Measurements from ENCODE around the gene ZBTB9.

ZBTB9 gene, protein sequence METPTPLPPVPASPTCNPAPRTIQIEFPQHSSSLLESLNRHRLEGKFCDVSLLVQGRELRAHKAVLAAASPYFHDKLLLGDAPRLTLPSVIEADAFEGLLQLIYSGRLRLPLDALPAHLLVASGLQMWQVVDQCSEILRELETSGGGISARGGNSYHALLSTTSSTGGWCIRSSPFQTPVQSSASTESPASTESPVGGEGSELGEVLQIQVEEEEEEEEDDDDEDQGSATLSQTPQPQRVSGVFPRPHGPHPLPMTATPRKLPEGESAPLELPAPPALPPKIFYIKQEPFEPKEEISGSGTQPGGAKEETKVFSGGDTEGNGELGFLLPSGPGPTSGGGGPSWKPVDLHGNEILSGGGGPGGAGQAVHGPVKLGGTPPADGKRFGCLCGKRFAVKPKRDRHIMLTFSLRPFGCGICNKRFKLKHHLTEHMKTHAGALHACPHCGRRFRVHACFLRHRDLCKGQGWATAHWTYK

DNA sequence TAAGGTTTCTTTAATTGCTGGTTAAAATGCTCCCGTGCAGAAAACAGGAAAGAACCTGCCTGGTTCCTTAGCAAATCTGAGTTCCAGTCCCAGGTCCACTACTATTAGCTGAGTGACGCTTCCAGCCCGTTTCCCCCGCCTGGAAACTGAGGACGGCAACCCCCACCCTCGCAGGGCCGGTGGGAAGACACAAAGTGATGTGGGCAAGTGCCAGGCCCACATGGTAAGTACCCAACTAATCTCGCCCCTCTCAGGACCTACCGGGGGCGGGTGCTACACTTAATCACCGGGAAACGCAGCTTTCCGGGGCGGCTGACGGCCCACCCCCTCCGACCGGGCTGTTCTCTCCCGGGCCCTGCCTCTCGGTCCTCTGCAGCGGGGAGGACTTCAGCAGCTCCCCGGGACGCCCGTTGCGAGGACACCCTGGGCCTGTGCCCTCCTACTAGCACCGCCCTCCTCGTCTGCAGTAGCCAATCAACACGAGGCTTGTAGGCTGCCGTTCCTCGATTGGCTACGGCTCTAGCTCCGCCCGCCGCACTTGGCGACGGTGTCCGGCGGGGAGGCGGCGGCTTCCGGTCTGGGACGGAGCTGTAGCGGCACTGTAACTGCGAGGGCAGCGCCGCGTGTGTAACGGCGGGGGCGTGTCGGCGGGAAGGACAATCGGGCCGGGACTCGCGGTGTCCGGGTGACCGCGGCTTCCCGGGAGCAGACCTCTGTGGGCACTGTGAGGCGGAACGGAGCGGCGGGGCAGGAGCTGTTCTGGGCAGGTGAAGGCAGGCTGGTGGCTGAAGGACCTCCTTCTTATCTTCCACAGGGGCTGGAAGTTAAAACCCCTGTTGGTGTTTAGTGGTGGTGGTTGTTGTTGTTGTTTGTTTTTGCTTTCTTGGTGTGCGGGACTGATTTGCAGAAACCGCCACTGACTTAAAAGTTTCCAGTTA, at the start of gene ZBTB9:
Gene ZBTB9 (plus strand): TSS at position 568 of the 938 bp plus-strand sequence. CDS start 525 bp downstream, outside the sequence.
- DNase-seq: peak; percentile 81 to 93

GRCh38 chr6:33404884-33405283, 49.5 kb upstream of the ZBTB9 start:
- no peak for DNase-seq

GRCh38 chr6:33405386-33405940, 48.9 kb upstream of the ZBTB9 start:
- no peak for DNase-seq

GRCh38 chr6:33406126-33406525, 48.2 kb upstream of the ZBTB9 start:
- no peak for DNase-seq

GRCh38 chr6:33407132-33407718, 47.2 kb upstream of the ZBTB9 start:
- DNase-seq: peak; percentile 19 to 47

DNA sequence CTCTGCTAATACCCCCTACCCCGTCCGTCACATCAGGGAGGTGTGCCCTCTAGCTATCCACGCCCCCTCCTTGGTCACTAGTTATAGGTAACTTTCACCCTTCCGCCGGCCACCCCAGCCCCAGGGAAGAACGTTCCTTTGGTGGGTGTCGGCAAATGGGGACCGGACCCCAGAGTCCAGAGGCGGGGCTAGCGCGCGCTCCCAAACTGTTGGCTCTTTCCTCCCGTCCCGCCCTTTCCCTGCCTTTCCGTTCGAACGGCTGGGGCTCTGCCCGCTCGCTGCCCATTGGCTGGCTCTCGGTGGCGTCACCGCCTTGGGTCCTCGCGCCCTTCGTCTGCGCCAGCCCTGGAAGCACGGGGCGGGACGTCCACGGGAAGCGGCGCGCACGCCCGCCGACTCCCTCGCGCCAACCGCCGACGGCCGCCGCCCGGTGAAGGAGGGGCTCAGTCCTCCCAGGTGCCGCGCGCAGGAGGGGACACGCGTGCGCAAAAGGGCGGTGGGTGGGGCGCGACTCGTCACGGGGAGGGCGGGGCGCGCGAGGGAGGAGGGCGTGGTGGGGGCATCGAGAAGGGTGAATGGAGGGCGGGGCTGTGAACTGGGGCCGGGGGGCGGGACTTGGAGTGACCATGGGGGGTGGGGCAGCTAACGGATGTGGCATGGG, 44.2 kb upstream of the ZBTB9 start:
- peak; percentile 93 to 95 for DNase-seq

GRCh38 chr6:33410711-33411631, 43.4 kb upstream of the ZBTB9 start, which contains the start of gene PHF1:
PHF1 (plus strand) TSS chr6:33411014; CDS start chr6:33412264, 1,250 bp downstream.
- peak; percentile 64 to 75 for DNase-seq

DNA sequence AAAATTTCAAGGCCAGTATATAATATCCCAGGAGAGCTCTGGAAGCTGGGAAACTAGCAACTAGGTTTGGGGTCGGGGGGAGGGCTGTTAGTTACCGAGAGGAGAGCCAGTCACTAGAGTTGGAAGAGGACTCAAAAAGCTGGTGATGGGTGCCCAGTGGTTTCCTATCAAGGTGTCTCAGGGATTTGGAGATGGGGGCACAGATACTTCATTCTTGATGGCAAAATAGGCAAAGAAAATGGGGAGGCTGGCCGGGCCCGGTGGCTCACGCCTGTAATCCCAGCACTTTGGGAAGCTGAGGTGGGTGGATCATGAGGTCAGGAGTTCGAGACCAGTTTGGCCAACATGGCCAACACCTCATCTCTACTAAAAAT, 42.8 kb upstream of the ZBTB9 start:
- no peak for DNase-seq

- DNase-seq: no peak
Observed at GRCh38 chr6:33412140-33413009, 42.0 kb upstream of the ZBTB9 start.

GRCh38 chr6:33413241-33414120, 40.9 kb upstream of the ZBTB9 start:
- no peak for DNase-seq

DNA sequence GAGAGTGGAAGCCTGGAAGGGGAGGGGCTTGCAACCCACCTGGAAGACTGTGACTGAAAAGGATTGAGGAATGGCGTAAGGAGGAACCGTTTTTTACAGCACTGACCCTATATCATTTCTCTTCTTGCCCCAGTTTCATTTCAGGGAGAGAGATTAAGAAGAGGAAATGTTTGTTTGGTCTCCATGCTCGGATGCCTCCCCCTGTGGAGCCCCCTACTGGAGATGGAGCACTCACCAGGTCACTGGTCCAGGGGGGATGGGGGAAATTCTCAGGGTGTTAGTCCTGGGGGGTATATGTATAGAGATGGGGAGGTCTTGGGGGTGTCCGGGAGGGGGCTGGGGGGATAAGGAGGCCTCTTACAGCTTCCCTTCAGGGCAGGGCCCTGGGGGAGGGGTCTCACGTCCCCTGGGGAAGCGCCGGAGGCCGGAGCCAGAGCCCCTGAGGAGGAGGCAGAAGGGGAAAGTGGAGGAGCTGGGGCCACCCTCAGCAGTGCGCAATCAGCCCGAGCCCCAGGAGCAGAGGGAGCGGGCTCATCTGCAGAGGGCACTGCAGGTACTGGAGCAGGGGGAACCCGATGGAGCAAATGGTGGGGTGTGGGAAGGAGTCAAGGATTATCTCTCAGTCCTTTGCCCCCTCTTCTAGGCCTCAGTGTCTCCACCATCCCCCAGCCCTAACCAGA, 39.6 kb upstream of the ZBTB9 start:
- DNase-seq: no peak

GRCh38 chr6:33415831-33416230, 38.5 kb upstream of the ZBTB9 start:
- no peak for DNase-seq

GRCh38 chr6:33416386-33417127, 37.8 kb upstream of the ZBTB9 start:
- no peak for DNase-seq

- DNase-seq: no peak
Observed at GRCh38 chr6:33417128-33417902, 37.1 kb upstream of the ZBTB9 start.

DNA sequence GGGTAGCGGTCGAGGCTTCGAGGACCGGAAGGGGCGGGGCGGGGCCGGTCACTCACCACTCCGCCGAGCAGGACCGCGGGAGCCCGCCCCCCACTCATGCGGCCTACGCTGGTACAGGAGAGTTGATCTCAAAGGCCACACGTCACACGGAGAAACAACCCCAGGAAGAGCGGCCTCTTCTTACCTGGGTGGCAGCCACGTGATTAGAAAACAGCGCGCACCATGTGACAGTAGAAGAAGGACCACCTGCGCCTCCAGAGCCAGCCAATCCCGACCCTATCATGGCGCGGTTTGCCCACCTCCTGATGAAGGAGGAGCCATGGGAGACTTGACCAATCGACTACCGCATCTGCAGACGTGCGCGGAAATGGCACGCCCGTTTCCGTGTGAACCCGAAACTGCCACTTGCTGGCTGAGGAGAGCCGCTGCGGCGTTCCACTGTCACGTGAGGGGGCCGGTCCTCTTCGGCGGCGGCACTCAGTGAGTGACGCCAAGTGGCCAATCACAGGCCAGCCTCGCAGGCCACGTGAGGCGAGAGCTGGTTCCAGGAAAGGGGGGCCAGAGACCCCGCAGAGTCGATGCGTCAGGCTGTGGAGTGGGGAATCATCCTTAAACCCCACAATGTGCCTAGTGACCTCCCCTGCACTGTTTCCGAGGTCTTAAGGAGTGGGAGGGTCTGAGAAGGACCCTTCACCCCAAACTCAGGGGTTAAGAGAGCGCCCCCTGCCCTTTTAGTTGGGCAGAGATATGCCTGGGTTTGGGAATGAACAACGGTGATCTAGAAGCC, 36.3 kb upstream of the ZBTB9 start, which contains the start of gene CUTA:
Gene CUTA (minus strand): TSS at position 205 of the 787 bp plus-strand sequence. CDS start 107 bp downstream, at position 98.
- DNase-seq: peak; percentile 99

Data from NCI-H524 (cell line).